KMS-11 (cell line): Measurements from ENCODE around the gene TET2.

Experiments
- H2AFZ ChIP-seq: fragments of 200-600 bp; sonication (generic); 2 replicates; pipeline ENCODE4 v1.6.1; 2016; ENCODE audit warnings: antibody characterized with exemption, mixed run types, low read depth
- H3K27ac ChIP-seq: fragments of 200-600 bp; sonication (generic); 2 replicates; pipeline ENCODE4 v1.6.1; 2016; ENCODE audit warnings: mild to moderate bottlenecking, mixed run types
- H3K27me3 ChIP-seq: fragments of 200-600 bp; sonication (generic); 2 replicates; pipeline ENCODE4 v1.6.1; 2017; ENCODE audit warnings: mild to moderate bottlenecking, low read depth, mixed run types, moderate library complexity; ENCODE audit not compliant: insufficient read depth
- H3K36me3 ChIP-seq: fragments of 200-600 bp; sonication (generic); 2 replicates; pipeline ENCODE4 v1.6.1; 2017; ENCODE audit warnings: mild to moderate bottlenecking, mixed run types; ENCODE audit not compliant: insufficient read depth
- H3K4me1 ChIP-seq: fragments of 200-600 bp; sonication (generic); 2 replicates; pipeline ENCODE4 v1.6.1; 2016; ENCODE audit warnings: mild to moderate bottlenecking, low read depth, mixed run types; ENCODE audit not compliant: poor library complexity, severe bottlenecking
- H3K4me2 ChIP-seq: fragments of 200-600 bp; sonication (generic); 2 replicates; pipeline ENCODE4 v1.7.0; 2016; ENCODE audit warnings: mild to moderate bottlenecking, mixed run types
- H3K4me3 ChIP-seq: fragments of 200-600 bp; sonication (generic); IDR thresholded peaks from 2 replicates; pipeline ENCODE4 v1.6.1; 2017; ENCODE audit warnings: low read depth, low read length, mixed read lengths; ENCODE audit not compliant: insufficient read depth
- H3K79me2 ChIP-seq: fragments of 200-600 bp; sonication (generic); 2 replicates; pipeline ENCODE4 v1.6.1; 2016; ENCODE audit warnings: low read depth, mixed run types; ENCODE audit not compliant: insufficient read depth
- H3K9ac ChIP-seq: fragments of 200-600 bp; sonication (generic); 2 replicates; pipeline ENCODE4 v1.6.1; 2016; ENCODE audit warnings: mild to moderate bottlenecking, mixed run types
- H4K20me1 ChIP-seq: fragments of 200-600 bp; sonication (generic); 2 replicates; pipeline ENCODE4 v1.6.1; 2016; ENCODE audit warnings: mild to moderate bottlenecking, mixed run types; ENCODE audit not compliant: insufficient read depth
- CTCF ChIP-seq: fragments of 200-600 bp; sonication (generic); conservative IDR thresholded peaks from 2 replicates; pipeline ENCODE4 v1.6.1; 2017; ENCODE audit warnings: low read depth, mild to moderate bottlenecking, antibody characterized with exemption, low read length, moderate library complexity, mixed read lengths

TET2 gene

GRCh38 chr4:105147553-105148161 is 981 bp downstream of the TET2 start:
- Histone ChIP-seq H3K27me3 (no peaks in the 10 kb centered on the region), H3K79me2 (peaks cover 40% of the 10 kb centered on the region; the same call in 1 of the 2 replicates), H4K20me1 (no peaks in the 10 kb centered on the region), H3K4me1 (peaks cover 29% of the 10 kb centered on the region), H3K9ac (peak overlapping the region; percentile 98), H2AFZ (peak overlapping the region; percentile 99), H3K36me3 (no peaks in the 10 kb centered on the region), H3K4me2 (peak overlapping the region; percentile 77), H3K27ac (peak overlapping the region; percentile 88), H3K4me3 (no peak overlapping the region)
- TF ChIP-seq CTCF, result no peak

GRCh38 chr4:105148356-105148755 is 1.7 kb downstream of the TET2 start:
- Histone ChIP-seq H3K79me2 (peaks cover 47% of the 10 kb centered on the region; the same call in 1 of the 2 replicates), H3K27ac (0 out of 2 replicates have a peak overlapping the region, but pooled peaks have one; percentile 88), H3K36me3 (no peaks in the 10 kb centered on the region), H3K27me3 (no peaks in the 10 kb centered on the region), H2AFZ (no peak overlapping the region), H4K20me1 (no peaks in the 10 kb centered on the region), H3K4me1 (peaks cover 29% of the 10 kb centered on the region), H3K4me3 (no peak overlapping the region), H3K4me2 (peak overlapping the region; percentile 77), H3K9ac (peak overlapping the region; percentile 98; the same call in 1 of the 2 replicates)
- no peak for TF ChIP-seq CTCF

- no peaks in the 10 kb centered on the region for H4K20me1 ChIP-seq
- peaks cover 29% of the 10 kb centered on the region for H3K4me1 ChIP-seq
- H3K9ac ChIP-seq, result no peak overlapping the region
- H3K36me3 ChIP-seq, result no peaks in the 10 kb centered on the region
- no peak overlapping the region for H3K4me3 ChIP-seq
- H2AFZ ChIP-seq, result no peak overlapping the region
- H3K27me3 ChIP-seq, result no peaks in the 10 kb centered on the region
- peak overlapping the region; percentile 77 for H3K4me2 ChIP-seq
- no peak overlapping the region for H3K27ac ChIP-seq
- no peak for TF ChIP-seq CTCF
- H3K79me2 ChIP-seq, result peaks cover 49% of the 10 kb centered on the region; the same call in 1 of the 2 replicates
These were observed 2.1 kb downstream of the TET2 start for GRCh38 chr4:105148776-105149175.

GRCh38 chr4:105149771-105150170 is 3.1 kb downstream of the TET2 start:
- Histone ChIP-seq H3K4me1 (peaks cover 29% of the 10 kb centered on the region), H2AFZ (no peak overlapping the region), H3K27me3 (no peaks in the 10 kb centered on the region), H3K27ac (no peak overlapping the region), H3K4me2 (peak overlapping the region; percentile 7; the same call in 1 of the 2 replicates), H3K9ac (no peak overlapping the region), H3K36me3 (no peaks in the 10 kb centered on the region), H4K20me1 (no peaks in the 10 kb centered on the region), H3K4me3 (no peak overlapping the region), H3K79me2 (peaks cover 49% of the 10 kb centered on the region; the same call in 1 of the 2 replicates)
- TF ChIP-seq CTCF, result no peak
